ENCODE measurements around the gene SCAMP3. TPM values are rescaled to one million over a fixed set of nuclear protein-coding genes. Genes with fewer than 3 reads are reported as not detected.
A peak's percentile ranks its signal among the peaks of the same experiment; 100 is the strongest.

Gene SCAMP3
- total RNA-seq, 1 donor from 2014 or later = 68.9 TPM

- Mint-ChIP-seq H3K27me3 (ENCODE audit: low read depth) (no peaks in the 10 kb centered on the region), H3K9me3 (no peaks in the 10 kb centered on the region), H3K36me3 (ENCODE audit: low read depth) (peaks cover 6% of the 10 kb centered on the region), H3K27ac (ENCODE audit: unreplicated experiment) (no peak within 1 kb of the TSS), H3K4me3 (peak within 1 kb of the TSS; percentile 90), H3K4me1 (peaks cover 44% of the 10 kb centered on the region)
- TF ChIP-seq CTCF (conservative IDR thresholded peaks at IDR 0.05) = peak; percentile 74
- DNase-seq (ENCODE audit: low read depth, low spot score) = peak; percentile 100
Measured at GRCh38 chr1:155277070-155277901, 15.1 kb upstream of the SCAMP3 start, which contains the start of gene HCN3. Gene HCN3 (plus strand): TSS chr1:155277463. CDS start chr1:155277591, 128 bp downstream.

DNA sequence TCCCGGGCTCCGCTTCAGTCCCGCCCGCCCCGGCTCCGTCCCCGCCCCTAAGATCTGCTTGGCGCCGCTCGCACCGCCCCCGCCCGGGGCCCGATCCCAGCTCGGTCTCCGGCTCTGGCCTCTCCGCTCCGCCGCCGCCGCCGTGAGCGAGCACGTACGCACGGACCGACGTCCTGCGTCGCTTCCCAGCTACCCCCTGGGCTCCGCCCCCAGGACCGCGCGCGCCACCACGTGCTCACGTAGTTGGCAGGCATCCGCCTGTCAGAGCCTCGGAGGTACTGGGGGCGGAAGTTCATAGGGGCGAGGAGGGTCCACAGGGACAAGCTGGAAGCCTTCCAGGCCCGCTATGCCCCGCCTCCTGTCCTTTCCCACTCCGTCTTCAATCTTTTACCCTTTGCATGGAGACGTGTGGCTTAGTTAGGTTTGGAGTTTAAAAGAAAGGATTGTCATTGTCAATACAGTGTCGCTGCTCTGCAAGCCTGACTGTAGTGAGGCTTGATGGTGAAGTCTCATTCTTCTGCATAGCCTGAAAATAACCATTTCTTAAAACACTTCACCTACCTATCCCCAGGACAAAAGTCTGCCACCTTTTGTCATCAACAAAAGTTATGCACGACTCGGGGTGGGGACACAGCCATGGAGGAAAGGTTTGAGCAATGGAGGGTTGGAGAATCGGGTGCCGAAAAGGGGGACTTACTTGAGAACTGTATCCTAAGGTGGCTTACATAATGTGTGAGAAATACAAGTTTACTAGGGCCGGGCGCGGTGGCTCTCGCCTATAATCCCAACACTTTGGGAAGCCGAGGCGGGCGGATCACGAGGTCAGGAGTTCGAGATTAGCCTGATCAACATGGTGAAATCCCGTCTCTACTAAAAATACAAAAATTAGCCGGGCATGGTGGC, 11.4 kb upstream of the SCAMP3 start, which contains the start of gene CLK2:
TSS of gene CLK2 (minus strand) at position 162 of the 903 bp plus-strand sequence. CDS start 2,527 bp downstream, outside the sequence.
- Mint-ChIP-seq H3K4me3 (peak within 1 kb of the TSS; percentile 93), H3K27ac (ENCODE audit: unreplicated experiment) (peak within 1 kb of the TSS; percentile 92), H3K27me3 (ENCODE audit: low read depth) (no peaks in the 10 kb centered on the region), H3K9me3 (no peaks in the 10 kb centered on the region), H3K36me3 (ENCODE audit: low read depth) (peaks cover 19% of the 10 kb centered on the region), H3K4me1 (peaks cover 45% of the 10 kb centered on the region)
- peak; percentile 93 for DNase-seq (ENCODE audit: low read depth, low spot score)
- no peak for TF ChIP-seq CTCF (conservative IDR thresholded peaks at IDR 0.05)

DNA sequence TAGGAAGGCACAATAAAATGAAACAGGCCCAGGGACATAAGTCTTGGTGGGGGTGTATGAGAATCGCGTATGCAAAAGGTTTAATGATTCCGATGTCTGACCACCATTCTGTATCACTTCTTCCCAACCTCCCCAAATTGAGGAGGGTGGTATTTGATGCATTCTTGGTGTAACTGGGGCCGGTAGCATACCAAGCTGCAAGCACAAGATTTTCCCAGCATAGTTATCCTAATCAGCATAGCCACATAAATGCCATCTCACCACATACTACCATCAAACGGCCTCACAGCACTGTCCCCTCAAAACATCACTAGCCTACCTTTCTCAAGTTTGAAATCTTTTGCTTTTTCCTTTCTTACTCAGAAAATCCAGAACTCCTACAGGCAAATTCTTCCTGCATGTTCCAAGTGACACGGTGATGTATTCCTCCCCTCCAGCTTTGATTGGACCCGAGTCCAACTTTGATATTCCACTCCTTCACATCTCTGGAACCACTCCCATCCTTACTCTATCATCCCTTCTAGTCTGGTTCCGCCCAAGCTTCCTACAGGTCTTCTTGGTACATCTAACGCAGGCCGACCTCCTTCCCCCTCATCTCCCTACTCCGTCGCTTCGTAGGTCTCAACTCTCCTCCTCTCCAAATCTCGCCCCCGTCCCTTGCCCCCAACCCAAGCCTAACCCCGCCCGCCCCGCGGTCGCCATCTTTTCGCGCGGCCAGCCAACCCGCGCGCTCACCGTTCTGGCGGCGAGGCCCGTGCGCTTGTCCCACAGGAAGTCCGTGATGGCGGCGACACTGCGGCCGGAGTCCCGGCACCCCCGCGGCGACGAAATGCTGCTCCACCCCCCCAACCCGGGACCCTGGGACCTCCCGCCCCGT, 10.5 kb upstream of the SCAMP3 start:
- peaks cover 28% of the 10 kb centered on the region for H3K36me3 Mint-ChIP-seq (ENCODE audit: low read depth)
- no peak for TF ChIP-seq CTCF (conservative IDR thresholded peaks at IDR 0.05)
- no peaks in the 10 kb centered on the region for H3K9me3 Mint-ChIP-seq
- peaks cover 41% of the 10 kb centered on the region for H3K4me1 Mint-ChIP-seq
- H3K27ac Mint-ChIP-seq (ENCODE audit: unreplicated experiment) = peak overlapping the region; percentile 51
- peak; percentile 53 for DNase-seq (ENCODE audit: low read depth, low spot score)
- H3K27me3 Mint-ChIP-seq (ENCODE audit: low read depth) = no peaks in the 10 kb centered on the region
- peak overlapping the region; percentile 93 for H3K4me3 Mint-ChIP-seq

DNA sequence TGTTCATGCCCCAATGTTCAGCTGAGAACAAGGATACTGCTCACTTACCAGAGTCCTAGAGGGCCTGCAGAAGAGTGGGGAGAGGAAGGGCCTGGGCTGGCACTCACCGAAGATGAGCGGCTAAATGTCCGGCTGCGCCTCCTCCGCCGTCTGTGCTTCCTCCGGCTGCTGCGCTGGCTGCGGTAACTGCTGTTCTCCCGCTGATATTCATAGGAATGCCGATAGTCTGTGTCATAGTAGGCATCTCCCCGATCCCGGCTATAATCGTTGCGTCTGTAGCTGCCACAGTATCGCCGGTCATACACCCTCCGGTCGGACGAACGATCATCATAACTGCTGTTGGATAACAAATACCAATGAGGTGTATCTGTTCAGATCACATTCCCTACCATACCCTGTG, 7.2 kb upstream of the SCAMP3 start:
- no peak overlapping the region for H3K27ac Mint-ChIP-seq (ENCODE audit: unreplicated experiment)
- peaks cover 38% of the 10 kb centered on the region for H3K36me3 Mint-ChIP-seq (ENCODE audit: low read depth)
- peak overlapping the region; percentile 33 for H3K4me3 Mint-ChIP-seq

More for the DNA sequence above, 7.2 kb upstream of the SCAMP3 start:
- TF ChIP-seq CTCF (conservative IDR thresholded peaks at IDR 0.05) = no peak
- no peak for DNase-seq (ENCODE audit: low read depth, low spot score)
- H3K4me1 Mint-ChIP-seq = peaks cover 27% of the 10 kb centered on the region
- H3K27me3 Mint-ChIP-seq (ENCODE audit: low read depth) = no peaks in the 10 kb centered on the region
- no peaks in the 10 kb centered on the region for H3K9me3 Mint-ChIP-seq

Measured in neural crest cell (in vitro differentiated cells).